GM12874 (cell line): Measurements from ENCODE around the gene GFAP.

Experiments
- CTCF ChIP-seq: IDR thresholded peaks from 2 replicates; pipeline ENCODE4 v1.5.1; 2011; ENCODE audit warnings: low read depth, mild to moderate bottlenecking, control low read depth, low read length, moderate library complexity; ENCODE audit not compliant: insufficient read depth

The GFAP gene

GRCh38 chr17:44900894-44901293 is 14.4 kb downstream of the GFAP start:
- no peak for TF ChIP-seq CTCF

GRCh38 chr17:44899074-44899782 is 16.1 kb downstream of the GFAP start, which contains the start of gene EFTUD2:
Gene EFTUD2 (minus strand): TSS chr17:44899445. CDS start chr17:44894521, 4,924 bp downstream.
- TF ChIP-seq CTCF, result no peak

- no peak for TF ChIP-seq CTCF
Observed at GRCh38 chr17:44898768-44899073, 16.6 kb downstream of the GFAP start.

- no peak for TF ChIP-seq CTCF
Observed at GRCh38 chr17:44894642-44895041, 20.7 kb downstream of the GFAP start.

- TF ChIP-seq CTCF, result no peak
Observed at GRCh38 chr17:44892250-44892649, 23.1 kb downstream of the GFAP start.

GRCh38 chr17:44889003-44889402 is 26.3 kb downstream of the GFAP start:
- no peak for TF ChIP-seq CTCF

GRCh38 chr17:44887971-44888954 is 27.0 kb downstream of the GFAP start:
- no peak for TF ChIP-seq CTCF
